Measurements from ENCODE around the gene ACTR2. TPM values are rescaled to one million over a fixed set of nuclear protein-coding genes. Genes with fewer than 3 reads are reported as not detected.
"Not testable (repeated sequence)": the region's sequence is repeated elsewhere in the genome, so short reads cannot be mapped to it uniquely, and the experiment has no call there.

Gene ACTR2
- polyA plus RNA-seq, 2 donors: 58.4 to 73.8 TPM

DNA sequence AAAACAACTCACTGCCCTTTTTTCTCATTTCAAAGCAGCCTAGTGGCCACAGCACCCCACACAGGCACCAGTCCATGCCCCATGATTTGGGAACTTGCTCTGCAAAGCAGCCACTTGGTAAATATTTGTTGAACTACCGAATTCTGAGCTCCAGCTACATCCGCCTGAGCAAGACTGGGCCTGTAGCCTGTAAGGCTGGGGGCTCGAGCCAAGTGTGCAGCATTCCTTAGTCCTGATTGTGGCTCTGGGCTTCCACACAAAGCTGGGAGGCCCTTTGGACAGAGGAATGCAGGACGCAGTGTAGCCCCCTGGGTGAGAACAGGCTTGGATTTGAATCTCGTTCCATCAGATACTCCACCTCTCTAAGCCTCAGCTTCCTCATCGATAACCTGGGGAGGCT, 88.4 kb downstream of the ACTR2 start:
- 33 to 41% methylated on average over 6 of the region's 6 CpGs for WGBS, 2 donors
- Histone ChIP-seq H3K9me3 (ENCODE audit: control insufficient read depth in 2 of 2, insufficient read depth in 1 of 2, low read depth in 1 of 2, low read length in 1 of 2) (no peaks in the 10 kb centered on the region), H3K27ac (ENCODE audit: low read depth in 2 of 2, low read length in 1 of 2) (peak overlapping the region in 1 of 2 donors; percentile 48), H3K4me3 (ENCODE audit: low read depth in 1 of 2, low read length in 2 of 2) (no peak overlapping the region), H3K4me1 (ENCODE audit: control insufficient read depth in 2 of 2, insufficient read depth in 2 of 2, low read length in 1 of 2) (peaks cover 2 to 11% of the 10 kb centered on the region in 2 donors), H3K36me3 (ENCODE audit: control insufficient read depth in 2 of 2, insufficient read depth in 2 of 2, low read length in 1 of 2) (peaks cover 6 to 14% of the 10 kb centered on the region in 2 donors), H3K27me3 (ENCODE audit: control insufficient read depth in 1 of 2, insufficient read depth in 2 of 2, low read length in 2 of 2) (no peaks in the 10 kb centered on the region)

GRCh38 chr2:65317351-65317750, 89.7 kb downstream of the ACTR2 start:
- WGBS, 2 donors: 93 to 98% methylated on average over 7 of the region's 7 CpGs
- Histone ChIP-seq H3K4me1 (ENCODE audit: control insufficient read depth in 2 of 2, insufficient read depth in 2 of 2, low read length in 1 of 2) (peaks cover 2 to 11% of the 10 kb centered on the region in 2 donors), H3K36me3 (ENCODE audit: control insufficient read depth in 2 of 2, insufficient read depth in 2 of 2, low read length in 1 of 2) (peaks cover 6 to 14% of the 10 kb centered on the region in 2 donors)
- not testable (repeated sequence) for H3K4me3 ChIP-seq (ENCODE audit: low read depth in 1 of 2, low read length in 2 of 2); H3K27me3 ChIP-seq (ENCODE audit: control insufficient read depth in 1 of 2, insufficient read depth in 2 of 2, low read length in 2 of 2); H3K27ac ChIP-seq (ENCODE audit: low read depth in 2 of 2, low read length in 1 of 2); H3K9me3 ChIP-seq (ENCODE audit: control insufficient read depth in 2 of 2, insufficient read depth in 1 of 2, low read depth in 1 of 2, low read length in 1 of 2)

GRCh38 chr2:65317841-65318240, 90.2 kb downstream of the ACTR2 start:
- no peaks in the 10 kb centered on the region for H3K27me3 ChIP-seq (ENCODE audit: control insufficient read depth in 1 of 2, insufficient read depth in 2 of 2, low read length in 2 of 2)
- H3K4me1 ChIP-seq (ENCODE audit: control insufficient read depth in 2 of 2, insufficient read depth in 2 of 2, low read length in 1 of 2): peaks cover 2 to 11% of the 10 kb centered on the region in 2 donors
- no peak overlapping the region for H3K4me3 ChIP-seq (ENCODE audit: low read depth in 1 of 2, low read length in 2 of 2)
- H3K9me3 ChIP-seq (ENCODE audit: control insufficient read depth in 2 of 2, insufficient read depth in 1 of 2, low read depth in 1 of 2, low read length in 1 of 2): no peaks in the 10 kb centered on the region
- H3K27ac ChIP-seq (ENCODE audit: low read depth in 2 of 2, low read length in 1 of 2): no peak overlapping the region
- 90 to 94% methylated on average over 7 of the region's 7 CpGs for WGBS, 2 donors
- peaks cover 6 to 14% of the 10 kb centered on the region in 2 donors for H3K36me3 ChIP-seq (ENCODE audit: control insufficient read depth in 2 of 2, insufficient read depth in 2 of 2, low read length in 1 of 2)

DNA sequence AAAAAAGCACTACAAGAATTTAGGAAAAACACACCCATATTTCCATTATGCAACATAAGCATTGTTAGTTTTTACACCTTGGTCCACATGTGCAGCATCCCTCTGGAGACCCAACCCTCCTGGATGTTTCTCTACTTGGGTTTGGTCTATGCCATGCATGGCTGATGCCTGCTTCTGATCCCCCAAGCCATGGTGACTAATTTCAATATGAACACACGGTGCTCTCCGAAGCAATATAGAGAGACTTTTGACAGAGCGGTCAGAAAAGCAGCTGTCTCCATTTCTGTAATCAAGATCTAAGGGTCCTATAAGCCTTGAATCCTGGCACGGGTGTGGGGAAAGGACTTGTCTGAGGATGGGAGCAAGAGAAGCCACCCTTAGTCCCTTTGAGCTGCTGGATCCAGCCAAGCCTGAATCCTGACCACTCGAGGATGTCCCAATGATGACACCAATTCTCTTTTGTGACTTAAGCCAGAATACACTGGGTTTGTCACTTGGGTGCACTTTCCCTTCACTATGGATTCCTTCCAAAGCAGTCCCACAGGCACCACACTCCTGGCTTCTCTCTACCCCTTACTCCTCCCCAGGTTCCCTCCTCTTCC, 91.5 kb downstream of the ACTR2 start:
- H3K4me1 ChIP-seq (ENCODE audit: control insufficient read depth in 2 of 2, insufficient read depth in 2 of 2, low read length in 1 of 2): peaks cover 2 to 11% of the 10 kb centered on the region in 2 donors
- peaks cover 0 to 5% of the 10 kb centered on the region in 2 donors for H3K36me3 ChIP-seq (ENCODE audit: control insufficient read depth in 2 of 2, insufficient read depth in 2 of 2, low read length in 1 of 2)
- no peaks in the 10 kb centered on the region for H3K9me3 ChIP-seq (ENCODE audit: control insufficient read depth in 2 of 2, insufficient read depth in 1 of 2, low read depth in 1 of 2, low read length in 1 of 2)
- H3K4me3 ChIP-seq (ENCODE audit: low read depth in 1 of 2, low read length in 2 of 2): no peak overlapping the region
- no peaks in the 10 kb centered on the region for H3K27me3 ChIP-seq (ENCODE audit: control insufficient read depth in 1 of 2, insufficient read depth in 2 of 2, low read length in 2 of 2)
- 73 to 87% methylated on average over 5 of the region's 5 CpGs for WGBS, 2 donors
- peak overlapping the region in 1 of 2 donors; percentile 28 for H3K27ac ChIP-seq (ENCODE audit: low read depth in 2 of 2, low read length in 1 of 2)

DNA sequence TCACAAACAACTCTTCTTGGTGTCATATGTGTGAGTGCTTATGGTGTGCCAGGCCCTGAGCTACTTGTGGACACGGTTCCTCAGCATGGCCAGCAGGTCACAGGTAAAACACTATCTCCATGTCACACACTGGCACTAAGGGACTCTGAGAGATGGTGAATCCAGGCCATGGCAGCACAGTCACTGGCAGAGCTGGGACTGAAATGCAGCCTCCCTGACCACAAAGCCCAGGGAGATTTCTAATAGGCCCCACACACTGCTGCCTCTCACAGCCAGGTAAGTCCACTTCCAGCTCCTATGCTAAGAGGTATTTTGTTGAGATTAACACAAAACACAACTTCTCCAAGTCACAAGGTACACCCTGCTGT, 92.0 kb downstream of the ACTR2 start:
- H3K27ac ChIP-seq (ENCODE audit: low read depth in 2 of 2, low read length in 1 of 2): peak overlapping the region in 1 of 2 donors; percentile 28
- 93 to 96% methylated on average over 1 of the region's 1 CpG for WGBS, 2 donors
- H3K4me1 ChIP-seq (ENCODE audit: control insufficient read depth in 2 of 2, insufficient read depth in 2 of 2, low read length in 1 of 2): peaks cover 2 to 11% of the 10 kb centered on the region in 2 donors
- peaks cover 3 to 5% of the 10 kb centered on the region in 2 donors for H3K36me3 ChIP-seq (ENCODE audit: control insufficient read depth in 2 of 2, insufficient read depth in 2 of 2, low read length in 1 of 2)
- no peaks in the 10 kb centered on the region for H3K27me3 ChIP-seq (ENCODE audit: control insufficient read depth in 1 of 2, insufficient read depth in 2 of 2, low read length in 2 of 2)
- H3K4me3 ChIP-seq (ENCODE audit: low read depth in 1 of 2, low read length in 2 of 2): no peak overlapping the region
- H3K9me3 ChIP-seq (ENCODE audit: control insufficient read depth in 2 of 2, insufficient read depth in 1 of 2, low read depth in 1 of 2, low read length in 1 of 2): no peaks in the 10 kb centered on the region

GRCh38 chr2:65320042-65320725, 92.6 kb downstream of the ACTR2 start:
- 68 to 73% methylated on average over 9 of the region's 9 CpGs for WGBS, 2 donors
- H3K4me1 ChIP-seq (ENCODE audit: control insufficient read depth in 2 of 2, insufficient read depth in 2 of 2, low read length in 1 of 2): peaks cover 2 to 11% of the 10 kb centered on the region in 2 donors
- peak overlapping the region in 1 of 2 donors; percentile 18 for H3K27ac ChIP-seq (ENCODE audit: low read depth in 2 of 2, low read length in 1 of 2)
- no peak overlapping the region for H3K4me3 ChIP-seq (ENCODE audit: low read depth in 1 of 2, low read length in 2 of 2)
- no peaks in the 10 kb centered on the region for H3K27me3 ChIP-seq (ENCODE audit: control insufficient read depth in 1 of 2, insufficient read depth in 2 of 2, low read length in 2 of 2)
- peaks cover 3 to 5% of the 10 kb centered on the region in 2 donors for H3K36me3 ChIP-seq (ENCODE audit: control insufficient read depth in 2 of 2, insufficient read depth in 2 of 2, low read length in 1 of 2)
- H3K9me3 ChIP-seq (ENCODE audit: control insufficient read depth in 2 of 2, insufficient read depth in 1 of 2, low read depth in 1 of 2, low read length in 1 of 2): no peaks in the 10 kb centered on the region

Other genes starting within 250 kb of the ACTR2 start
- gene SLC1A4, start 238.4 kb upstream of the ACTR2 start, polyA plus RNA-seq: 1 to 10 TPM; 6.6 to 9.3 TPM
- 1 to 10 TPM; 3.3 to 4.3 TPM for gene CEP68, start 171.4 kb upstream of the ACTR2 start, polyA plus RNA-seq
- 100 to 1,000 TPM; 100 to 120 TPM for gene RAB1A, start 97.7 kb upstream of the ACTR2 start, polyA plus RNA-seq
- gene SPRED2, start 204.8 kb downstream of the ACTR2 start, polyA plus RNA-seq: 1 to 10 TPM; 6.4 to 7.6 TPM